HepG2 (cell line): ENCODE data around the gene POLRMT. TPM values are rescaled to one million over a fixed set of nuclear protein-coding genes. Genes with fewer than 3 reads are reported as not detected.

Experiments
- ARHGAP35 ChIP-seq: sonication (generic); formaldehyde crosslinking; IDR thresholded peaks from 2 replicates; pipeline ENCODE4 v1.9.0; 2022; ENCODE audit warnings: mild to moderate bottlenecking, inconsistent platforms, moderate library complexity, missing genetic modification reagents, borderline replicate concordance
- CAMTA2 ChIP-seq: sonication (generic); formaldehyde crosslinking; IDR thresholded peaks from 2 replicates; pipeline ENCODE4 v1.4.0; 2020; ENCODE audit warnings: mild to moderate bottlenecking, missing genetic modification reagents, borderline replicate concordance
- CENPX ChIP-seq: sonication (generic); formaldehyde crosslinking; IDR thresholded peaks from 2 replicates; pipeline ENCODE4 v1.9.0; 2021; ENCODE audit warnings: mild to moderate bottlenecking, missing genetic modification reagents, moderate library complexity
- EEA1 ChIP-seq: sonication (generic); formaldehyde crosslinking; IDR thresholded peaks from 2 replicates; pipeline ENCODE4 v1.5.1; 2020; ENCODE audit warnings: mild to moderate bottlenecking, missing genetic modification reagents, borderline replicate concordance
- EED ChIP-seq: sonication (generic); formaldehyde crosslinking; IDR thresholded peaks from 2 replicates; pipeline ENCODE4 v1.5.0; 2020; ENCODE audit warnings: mild to moderate bottlenecking, missing genetic modification reagents
- HDAC1 ChIP-seq: sonication (generic); formaldehyde crosslinking; IDR thresholded peaks from 2 replicates; pipeline ENCODE4 v1.5.1; 2020; ENCODE audit warnings: mild to moderate bottlenecking, missing genetic modification reagents
- JUNB ChIP-seq: sonication (generic); formaldehyde crosslinking; IDR thresholded peaks from 2 replicates; pipeline ENCODE4 v1.8.0; 2022; ENCODE audit warnings: missing genetic modification reagents, mild to moderate bottlenecking, borderline replicate concordance
- MXI1 ChIP-seq: IDR thresholded peaks from 3 replicates; pipeline ENCODE4 v1.6.1; 2012; ENCODE audit warnings: low read depth, low read length, inconsistent platforms, borderline replicate concordance
- PHF20 ChIP-seq: sonication (generic); formaldehyde crosslinking; IDR thresholded peaks from 2 replicates; pipeline ENCODE4 v1.5.0; 2020; ENCODE audit warnings: mild to moderate bottlenecking, missing genetic modification reagents
- POLR2A ChIP-seq, 2 experiments: IDR thresholded peaks; 2 replicates each; pipeline ENCODE4 v1.6.1; 2011; ENCODE audit warnings: low read depth in 2 of 2, low read length in 2 of 2, mild to moderate bottlenecking in 1 of 2, moderate library complexity in 1 of 2; ENCODE audit not compliant: insufficient read depth in 1 of 2
- RNF2 ChIP-seq: fragments of 450-650 bp; conservative IDR thresholded peaks from 2 replicates; pipeline ENCODE4 v1.6.1; 2016; ENCODE audit warnings: low read depth
- SOX6 ChIP-seq, 2 experiments: fragments of 450-650 bp in 1 of 2; sonication (generic) in 1 of 2; formaldehyde crosslinking in 1 of 2; IDR thresholded peaks; 2 replicates each; pipeline versions ENCODE4 v1.4.0 to v1.6.1; 2017 to 2020; ENCODE audit warnings: antibody characterized with exemption in 1 of 2, mild to moderate bottlenecking in 1 of 2, missing genetic modification reagents in 1 of 2
- SRSF9 ChIP-seq: fragments of 200-400 bp; formaldehyde crosslinking; IDR thresholded peaks from 2 replicates; pipeline ENCODE4 v1.6.1; 2018; ENCODE audit warnings: borderline replicate concordance, mild to moderate bottlenecking, low read depth, low read length; ENCODE audit not compliant: insufficient read depth, poor library complexity, severe bottlenecking
- SRY ChIP-seq: sonication (generic); formaldehyde crosslinking; IDR thresholded peaks from 2 replicates; pipeline ENCODE4 v1.8.0; 2022; ENCODE audit warnings: mild to moderate bottlenecking, missing genetic modification reagents
- SUZ12 ChIP-seq: fragments of 150-350 bp; IDR thresholded peaks from 2 replicates; pipeline ENCODE4 v1.6.1; 2014; ENCODE audit warnings: low read depth, low read length
- TCF7 ChIP-seq: sonication (generic); IDR thresholded peaks from 2 replicates; pipeline ENCODE4 v1.6.1; 2016; ENCODE audit warnings: antibody characterized with exemption, low read depth
- ZFP1 ChIP-seq: IDR thresholded peaks from 2 replicates; pipeline ENCODE4 v1.6.1; 2016
- ZFP36L2 ChIP-seq: sonication (generic); formaldehyde crosslinking; IDR thresholded peaks from 2 replicates; pipeline ENCODE4 v1.4.0; 2020; ENCODE audit warnings: missing genetic modification reagents
- ZNF225 ChIP-seq: sonication (generic); formaldehyde crosslinking; IDR thresholded peaks from 2 replicates; pipeline ENCODE4 v1.4.0; 2020; ENCODE audit warnings: mild to moderate bottlenecking, missing genetic modification reagents
- ZNF564 ChIP-seq: sonication (generic); formaldehyde crosslinking; IDR thresholded peaks from 2 replicates; pipeline ENCODE4 v1.8.1; 2023; ENCODE audit warnings: mild to moderate bottlenecking, missing genetic modification reagents
- ZNF737 ChIP-seq: sonication (generic); formaldehyde crosslinking; IDR thresholded peaks from 2 replicates; pipeline ENCODE4 v1.5.0; 2020; ENCODE audit warnings: missing genetic modification reagents, mild to moderate bottlenecking, borderline replicate concordance
- ZNF749 ChIP-seq: sonication (generic); formaldehyde crosslinking; IDR thresholded peaks from 2 replicates; pipeline ENCODE4 v1.8.0; 2022; ENCODE audit warnings: mild to moderate bottlenecking, missing genetic modification reagents, moderate library complexity, borderline replicate concordance
- ZNF879 ChIP-seq: sonication (generic); formaldehyde crosslinking; IDR thresholded peaks from 2 replicates; pipeline ENCODE4 v1.8.1; 2023; ENCODE audit warnings: missing genetic modification reagents
- ZSCAN12 ChIP-seq: sonication (generic); formaldehyde crosslinking; IDR thresholded peaks from 2 replicates; pipeline ENCODE4 v1.9.0; 2021; ENCODE audit warnings: mild to moderate bottlenecking, missing genetic modification reagents
- polyA plus RNA-seq, 8 experiments: library from polyadenylated mRNA; depleted of rRNA in 3 of 8; stranded (reverse) in 7 of 8; unstranded in 1 of 8; fragments of >200 nt; fragmentation: Illumina TruSeq in 4 of 8; extraction: Trizol in 4 of 8; gene quantifications; 2 replicates each; pipeline versions ENCODE4 v1.2.1 to v1.2.3, GENCODE V29; 2011 to 2016; ENCODE audit warnings: low read depth in 4 of 8, missing spikeins in 1 of 8, mixed read lengths in 1 of 8; ENCODE audit not compliant: insufficient read depth in 1 of 8
- total RNA-seq, 5 experiments: library from RNA; depleted of rRNA; stranded (reverse); fragments of >200 nt; fragmentation: Illumina TruSeq; extraction: Trizol; gene quantifications; 2 replicates each; pipeline ENCODE4 v1.2.3, GENCODE V29; 2016; ENCODE audit warnings: low read depth in 1 of 5
- TF ChIP-seq, protein P1 (sequence below): sonication (generic); formaldehyde crosslinking; IDR thresholded peaks from 2 replicates; pipeline ENCODE4 v1.5.0; 2020; ENCODE audit warnings: missing genetic modification reagents, mild to moderate bottlenecking, borderline replicate concordance
- TF ChIP-seq, protein P2 (sequence below): sonication (generic); formaldehyde crosslinking; IDR thresholded peaks from 2 replicates; pipeline ENCODE4 v1.4.0; 2020; ENCODE audit warnings: missing genetic modification reagents, borderline replicate concordance
- TF ChIP-seq, protein P3 (sequence below): sonication (generic); formaldehyde crosslinking; IDR thresholded peaks from 2 replicates; pipeline ENCODE4 v1.8.0; 2022; ENCODE audit warnings: missing genetic modification reagents, mild to moderate bottlenecking, moderate library complexity, borderline replicate concordance

Gene POLRMT
- total and polyA plus RNA-seq, 2 of the 13 experiments (the other 11 are each of a cell fraction or from before 2014, with no cell fraction given), result 78.0 to 101 TPM

- TF ChIP-seq SOX6 (IDR thresholded peaks at IDR 0.05) (no peak), SOX6 (CRISPR knock-in tag; IDR thresholded peaks at IDR 0.05) (no peak), PHF20 (no peak), ZNF225 (no peak), ZFP1 (no peak), CAMTA2 (CRISPR knock-in tag) (no peak), EED (CRISPR knock-in tag) (no peak), HDAC1 (CRISPR knock-in tag) (no peak), ZNF737 (CRISPR knock-in tag) (no peak), JUNB (CRISPR knock-in tag) (no peak), ZSCAN12 (CRISPR knock-in tag) (no peak), POLR2A (IDR thresholded peaks at IDR 0.05; ENCODE audit: insufficient read depth in 1 of 2, low read depth in 2 of 2, low read length in 2 of 2) (peak in 1 of 2 experiments; percentile 6; a peak in 1 of 4 replicates), ZNF564 (CRISPR knock-in tag) (no peak), ZFP36L2 (CRISPR knock-in tag) (no peak), EEA1 (CRISPR knock-in tag) (0 out of 2 replicates have a peak, but pooled peaks have one; percentile 41), SRSF9 (no peak), SUZ12 (no peak), MXI1 (no peak), SRY (no peak; the same call in 1 of the 2 replicates), ARHGAP35 (CRISPR knock-in tag) (no peak), RNF2 (no peak), ZNF879 (CRISPR knock-in tag) (no peak), CENPX (no peak), ZNF749 (CRISPR knock-in tag) (no peak), TCF7 (no peak)
- TF ChIP-seq, protein P1, sequence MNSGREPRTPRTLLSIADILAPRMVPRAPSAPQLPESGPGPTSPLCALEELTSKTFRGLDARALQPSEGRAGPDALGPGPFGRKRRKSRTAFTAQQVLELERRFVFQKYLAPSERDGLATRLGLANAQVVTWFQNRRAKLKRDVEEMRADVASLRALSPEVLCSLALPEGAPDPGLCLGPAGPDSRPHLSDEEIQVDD (CRISPR knock-in tag), result 0 out of 2 replicates have a peak, but pooled peaks have one; percentile 14
- TF ChIP-seq, protein P2, sequence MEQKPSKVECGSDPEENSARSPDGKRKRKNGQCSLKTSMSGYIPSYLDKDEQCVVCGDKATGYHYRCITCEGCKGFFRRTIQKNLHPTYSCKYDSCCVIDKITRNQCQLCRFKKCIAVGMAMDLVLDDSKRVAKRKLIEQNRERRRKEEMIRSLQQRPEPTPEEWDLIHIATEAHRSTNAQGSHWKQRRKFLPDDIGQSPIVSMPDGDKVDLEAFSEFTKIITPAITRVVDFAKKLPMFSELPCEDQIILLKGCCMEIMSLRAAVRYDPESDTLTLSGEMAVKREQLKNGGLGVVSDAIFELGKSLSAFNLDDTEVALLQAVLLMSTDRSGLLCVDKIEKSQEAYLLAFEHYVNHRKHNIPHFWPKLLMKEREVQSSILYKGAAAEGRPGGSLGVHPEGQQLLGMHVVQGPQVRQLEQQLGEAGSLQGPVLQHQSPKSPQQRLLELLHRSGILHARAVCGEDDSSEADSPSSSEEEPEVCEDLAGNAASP, result no peak
- TF ChIP-seq, protein P3, sequence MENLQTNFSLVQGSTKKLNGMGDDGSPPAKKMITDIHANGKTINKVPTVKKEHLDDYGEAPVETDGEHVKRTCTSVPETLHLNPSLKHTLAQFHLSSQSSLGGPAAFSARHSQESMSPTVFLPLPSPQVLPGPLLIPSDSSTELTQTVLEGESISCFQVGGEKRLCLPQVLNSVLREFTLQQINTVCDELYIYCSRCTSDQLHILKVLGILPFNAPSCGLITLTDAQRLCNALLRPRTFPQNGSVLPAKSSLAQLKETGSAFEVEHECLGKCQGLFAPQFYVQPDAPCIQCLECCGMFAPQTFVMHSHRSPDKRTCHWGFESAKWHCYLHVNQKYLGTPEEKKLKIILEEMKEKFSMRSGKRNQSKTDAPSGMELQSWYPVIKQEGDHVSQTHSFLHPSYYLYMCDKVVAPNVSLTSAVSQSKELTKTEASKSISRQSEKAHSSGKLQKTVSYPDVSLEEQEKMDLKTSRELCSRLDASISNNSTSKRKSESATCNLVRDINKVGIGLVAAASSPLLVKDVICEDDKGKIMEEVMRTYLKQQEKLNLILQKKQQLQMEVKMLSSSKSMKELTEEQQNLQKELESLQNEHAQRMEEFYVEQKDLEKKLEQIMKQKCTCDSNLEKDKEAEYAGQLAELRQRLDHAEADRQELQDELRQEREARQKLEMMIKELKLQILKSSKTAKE, result no peak
Observed at GRCh38 chr19:661427-662196, 28.3 kb upstream of the POLRMT start (continued).
